Chondrocyte (in vitro differentiated cells): ENCODE measurements around the gene ANO2. TPM values are rescaled to one million over a fixed set of nuclear protein-coding genes. Genes with fewer than 3 reads are reported as not detected.

Experiments used
- DNase-seq: peaks from one replicate; pipeline ENCODE4 v3.0.0; 2021; ENCODE audit warnings: mixed read lengths, low spot score
- H3K27ac Mint-ChIP-seq: one replicate; pipeline ENCODE4 v1.8.0; 2021; ENCODE audit warnings: mild to moderate bottlenecking, moderate library complexity, mixed read lengths; ENCODE audit not compliant: unreplicated experiment
- H3K27me3 Mint-ChIP-seq: 2 replicates; pipeline ENCODE4 v1.8.0; 2021; ENCODE audit warnings: low read depth, mixed read lengths
- H3K36me3 Mint-ChIP-seq: 2 replicates; pipeline ENCODE4 v1.8.0; 2021; ENCODE audit warnings: low read depth, mixed read lengths
- H3K4me1 Mint-ChIP-seq: 2 replicates; pipeline ENCODE4 v1.8.0; 2021; ENCODE audit warnings: low read depth, mild to moderate bottlenecking, mixed read lengths
- H3K4me3 Mint-ChIP-seq: one replicate; pipeline ENCODE4 v1.8.0; 2021; ENCODE audit warnings: mild to moderate bottlenecking, moderate library complexity, mixed read lengths; ENCODE audit not compliant: unreplicated experiment
- H3K9me3 Mint-ChIP-seq: 2 replicates; pipeline ENCODE4 v1.8.0; 2021; ENCODE audit warnings: low read depth, mixed read lengths
- CTCF ChIP-seq: fragments of 200-600 bp; sonication (generic); IDR thresholded peaks from 2 replicates; pipeline ENCODE4 v1.5.0; 2021; ENCODE audit warnings: antibody characterized with exemption, mild to moderate bottlenecking, moderate library complexity
- total RNA-seq: library from RNA; stranded (reverse); gene quantifications from 3 replicates; pipeline ENCODE4 v1.2.1, GENCODE V29; 2021

The ANO2 gene
- total RNA-seq, 1 donor from 2014 or later = 0.47 TPM

- peaks cover 6% of the 10 kb centered on the region for H3K9me3 Mint-ChIP-seq
- peaks cover 24% of the 10 kb centered on the region for H3K27me3 Mint-ChIP-seq
- DNase-seq = no peak
- no peaks in the 10 kb centered on the region for H3K36me3 Mint-ChIP-seq
- H3K4me1 Mint-ChIP-seq = no peaks in the 10 kb centered on the region
- H3K27ac Mint-ChIP-seq = no peak overlapping the region
- no peak for TF ChIP-seq CTCF
- H3K4me3 Mint-ChIP-seq = no peak overlapping the region
Measured at GRCh38 chr12:5905757-5906156, 39.3 kb downstream of the ANO2 start.

GRCh38 chr12:5904969-5905368 lies 40.1 kb downstream of the ANO2 start:
- Mint-ChIP-seq H3K27me3 (peaks cover 29% of the 10 kb centered on the region), H3K27ac (no peak overlapping the region), H3K36me3 (no peaks in the 10 kb centered on the region), H3K4me1 (no peaks in the 10 kb centered on the region), H3K4me3 (no peak overlapping the region), H3K9me3 (peaks cover 6% of the 10 kb centered on the region)
- no peak for TF ChIP-seq CTCF
- DNase-seq = no peak

GRCh38 chr12:5904441-5904840 lies 40.6 kb downstream of the ANO2 start:
- Mint-ChIP-seq H3K9me3 (peaks cover 6% of the 10 kb centered on the region), H3K27ac (no peak overlapping the region), H3K4me3 (no peak overlapping the region), H3K4me1 (no peaks in the 10 kb centered on the region), H3K27me3 (peaks cover 27% of the 10 kb centered on the region), H3K36me3 (no peaks in the 10 kb centered on the region)
- no peak for DNase-seq
- TF ChIP-seq CTCF = no peak

GRCh38 chr12:5902736-5903135 lies 42.3 kb downstream of the ANO2 start:
- DNase-seq = no peak
- H3K36me3 Mint-ChIP-seq = no peaks in the 10 kb centered on the region
- H3K4me1 Mint-ChIP-seq = no peaks in the 10 kb centered on the region
- no peak overlapping the region for H3K4me3 Mint-ChIP-seq
- H3K9me3 Mint-ChIP-seq = peaks cover 7% of the 10 kb centered on the region
- peaks cover 28% of the 10 kb centered on the region for H3K27me3 Mint-ChIP-seq
- H3K27ac Mint-ChIP-seq = no peak overlapping the region
- no peak for TF ChIP-seq CTCF

- no peak overlapping the region for H3K27ac Mint-ChIP-seq
- DNase-seq = no peak
- H3K27me3 Mint-ChIP-seq = peaks cover 32% of the 10 kb centered on the region
- H3K9me3 Mint-ChIP-seq = peaks cover 3% of the 10 kb centered on the region
- no peak overlapping the region for H3K4me3 Mint-ChIP-seq
- TF ChIP-seq CTCF = no peak
- H3K36me3 Mint-ChIP-seq = no peaks in the 10 kb centered on the region
- no peaks in the 10 kb centered on the region for H3K4me1 Mint-ChIP-seq
Measured at GRCh38 chr12:5901416-5901815, 43.6 kb downstream of the ANO2 start.
